Transverse colon (tissue), 4 donors: ENCODE results near the gene PFDN2. TPM values are rescaled to one million over a fixed set of nuclear protein-coding genes. Genes with fewer than 3 reads are reported as not detected.

Experiments
- DNase-seq: peaks from one replicate; pipeline ENCODE4 v3.0.0-alpha.2; 2019
- H3K27ac ChIP-seq, 4 donors: fragments of 200-600 bp; sonication (generic); 2 replicates each; pipeline ENCODE4 v1.5.1; 2016 to 2018; ENCODE audit warnings: inconsistent platforms in 4 of 4
- H3K27me3 ChIP-seq: fragments of 200-600 bp; sonication (generic); 2 replicates; pipeline ENCODE4 v1.5.1; 2017; ENCODE audit warnings: inconsistent platforms
- H3K36me3 ChIP-seq, 4 donors: fragments of 200-600 bp; sonication (generic); 2 replicates each; pipeline ENCODE4 v1.5.1; 2017 to 2019; ENCODE audit warnings: inconsistent platforms in 4 of 4
- H3K4me1 ChIP-seq, 4 donors: fragments of 200-600 bp; sonication (generic); 2 replicates each; pipeline ENCODE4 v1.5.1; 2017 to 2020; ENCODE audit warnings: inconsistent platforms in 4 of 4
- H3K4me3 ChIP-seq, 4 donors: fragments of 200-600 bp; sonication (generic); 1 replicate in 1 of 4; 2 replicates in 3 of 4; pipeline versions ENCODE4 v1.5.1 to v1.6.1; 2017 to 2019; ENCODE audit warnings: inconsistent platforms in 4 of 4
- H3K9me3 ChIP-seq, 2 donors: fragments of 200-600 bp; sonication (generic); 2 replicates each; pipeline ENCODE4 v1.5.1; 2017 to 2019; ENCODE audit warnings: inconsistent platforms in 2 of 2
- EP300 ChIP-seq: sonication (generic); formaldehyde crosslinking; IDR thresholded peaks from one replicate; pipeline ENCODE4 v1.6.1; 2017; ENCODE audit warnings: antibody characterized with exemption, low read depth
- POLR2A ChIP-seq: fragments of 450-650 bp; IDR thresholded peaks from one replicate; pipeline ENCODE4 v1.6.1; 2016; ENCODE audit warnings: antibody characterized with exemption, mild to moderate bottlenecking, moderate library complexity
- POLR2AphosphoS5 ChIP-seq, 3 donors: sonication (generic); formaldehyde crosslinking; IDR thresholded peaks; one replicate each; pipeline ENCODE4 v1.6.1; 2016; ENCODE audit warnings: antibody characterized with exemption in 3 of 3
- WGBS, 2 donors: methylation state at CpG; one replicate each; pipeline ENCODE4 v1.1.5; 2018; ENCODE audit warnings: low coverage in 1 of 2; 5-methylcytosine and 5-hydroxymethylcytosine counted together
- in situ Hi-C, 4 donors: fragments of 200-750 bp; cut with MboI; loops; one replicate each; pipeline versions ENCODE4 v1.15.0 to v1.15.1; 2017; ENCODE audit warnings: low sequenced_read_pairs in 3 of 4, low pct_ligation_motif_present in 1 of 4, low pct_unique_long_range_greater_than_20kb in 1 of 4
- intact Hi-C: fragments of 100-400 bp; cut with DNase I; formaldehyde crosslinking; loops from one replicate; pipeline ENCODE4 v1.15.1; 2023; ENCODE audit warnings: low total_unique reads
- total RNA-seq, 4 donors: library from RNA; depleted of rRNA; stranded (reverse); fragments of >200 nt; gene quantifications; one replicate each; pipeline ENCODE4 v1.1.0, GENCODE V29; 2016
- TF ChIP-seq, protein P1 (sequence below), 5 experiments: fragments of 200-600 bp in 3 of 5; fragments of 450-650 bp in 2 of 5; sonication (generic) in 3 of 5; IDR thresholded peaks; 1 replicate in 2 of 5; 2 replicates in 3 of 5; pipeline ENCODE4 v1.5.1; 2016 to 2017; ENCODE audit warnings: antibody characterized with exemption in 5 of 5, inconsistent platforms in 3 of 5, mild to moderate bottlenecking in 2 of 5, moderate library complexity in 1 of 5

The PFDN2 gene
- total RNA-seq, 4 donors from 2014 or later, result 28.9 to 70.5 (median 45.9) TPM

DNA sequence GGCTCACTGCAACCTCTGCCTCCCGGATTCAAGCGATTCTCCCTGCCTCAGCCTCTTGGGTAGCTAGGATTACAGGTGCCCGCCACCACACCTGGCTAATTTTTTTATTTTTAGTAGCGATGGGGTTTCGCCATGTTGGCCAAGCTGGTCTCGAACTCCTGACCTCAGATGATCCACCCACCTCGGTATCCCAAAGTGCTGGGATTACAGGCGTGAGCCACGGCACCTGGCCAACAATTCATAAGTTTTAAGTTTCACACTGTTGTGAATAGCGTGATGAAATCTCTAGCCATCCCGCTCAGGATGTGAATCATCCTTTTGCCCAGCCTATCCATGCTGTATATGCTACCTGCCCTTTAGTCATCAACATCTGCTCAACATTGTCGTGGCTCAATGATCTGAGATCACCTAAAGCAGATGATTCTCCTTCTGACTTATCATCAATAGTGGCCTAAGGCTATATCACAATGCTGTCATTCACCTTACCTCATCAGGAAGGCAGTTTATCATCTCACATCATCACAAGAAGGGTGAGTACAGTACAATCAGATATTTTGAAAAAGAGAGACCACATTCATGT lies 2.6 kb downstream of the PFDN2 start:
- Histone ChIP-seq H3K4me3 (no peak overlapping the region), H3K36me3 (no peaks in the 10 kb centered on the region), H3K27ac (no peak overlapping the region), H3K4me1 (peaks cover 26 to 64% (median 33%) of the 10 kb centered on the region in 4 donors), H3K27me3 (no peaks in the 10 kb centered on the region), H3K9me3 (no peaks in the 10 kb centered on the region)
- WGBS, 2 donors, result 72 to 91% methylated on average over 4 to 12 of the region's 12 CpGs
- in situ Hi-C loops (no loop called here), intact Hi-C loops (no loop called here)
- DNase-seq, result no peak
- TF ChIP-seq POLR2AphosphoS5 (IDR thresholded peaks at IDR 0.05), result no peak
- TF ChIP-seq EP300, result no peak

DNA sequence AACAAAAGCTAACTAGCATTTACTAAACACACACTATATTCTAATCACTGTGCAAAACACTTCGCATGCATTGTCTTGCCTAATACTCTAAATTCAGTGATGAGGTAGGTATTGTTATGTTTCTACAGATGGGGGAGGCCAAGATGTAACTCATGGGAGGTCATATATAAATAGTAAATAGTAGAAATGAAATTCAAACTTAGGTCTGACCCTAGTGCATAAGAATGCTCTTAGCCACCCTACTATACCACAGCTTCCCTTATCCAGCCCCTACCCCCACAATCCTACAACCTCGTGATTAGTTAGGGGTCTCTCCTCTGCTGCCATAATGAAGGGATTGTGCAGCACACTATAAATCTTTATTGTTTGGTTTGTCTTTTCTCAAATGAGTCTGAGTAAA lies 3.3 kb downstream of the PFDN2 start:
- TF ChIP-seq POLR2AphosphoS5 (IDR thresholded peaks at IDR 0.05), result no peak
- no peak for DNase-seq
- Histone ChIP-seq H3K27me3 (no peaks in the 10 kb centered on the region), H3K36me3 (no peaks in the 10 kb centered on the region), H3K27ac (no peak overlapping the region), H3K4me3 (no peak overlapping the region), H3K4me1 (peaks cover 22 to 58% (median 28%) of the 10 kb centered on the region in 4 donors), H3K9me3 (no peaks in the 10 kb centered on the region)
- in situ Hi-C loops, result no loop called here
- intact Hi-C loops, result no loop called here
- 77 to 83% methylated on average over 2 of the region's 2 CpGs for WGBS, 2 donors

- Histone ChIP-seq H3K27me3 (no peaks in the 10 kb centered on the region), H3K4me1 (peaks cover 16 to 51% (median 22%) of the 10 kb centered on the region in 4 donors), H3K36me3 (no peaks in the 10 kb centered on the region), H3K4me3 (no peak overlapping the region), H3K9me3 (no peaks in the 10 kb centered on the region), H3K27ac (no peak overlapping the region)
- intact Hi-C loops, result no loop called here
- DNase-seq, result no peak
- WGBS, 2 donors, result 83 to 85% methylated on average over 1 of the region's 1 CpG
- in situ Hi-C loops, result no loop called here
- TF ChIP-seq POLR2A (no peak), EP300 (no peak), POLR2AphosphoS5 (IDR thresholded peaks at IDR 0.05) (no peak)
- TF ChIP-seq, protein P1, sequence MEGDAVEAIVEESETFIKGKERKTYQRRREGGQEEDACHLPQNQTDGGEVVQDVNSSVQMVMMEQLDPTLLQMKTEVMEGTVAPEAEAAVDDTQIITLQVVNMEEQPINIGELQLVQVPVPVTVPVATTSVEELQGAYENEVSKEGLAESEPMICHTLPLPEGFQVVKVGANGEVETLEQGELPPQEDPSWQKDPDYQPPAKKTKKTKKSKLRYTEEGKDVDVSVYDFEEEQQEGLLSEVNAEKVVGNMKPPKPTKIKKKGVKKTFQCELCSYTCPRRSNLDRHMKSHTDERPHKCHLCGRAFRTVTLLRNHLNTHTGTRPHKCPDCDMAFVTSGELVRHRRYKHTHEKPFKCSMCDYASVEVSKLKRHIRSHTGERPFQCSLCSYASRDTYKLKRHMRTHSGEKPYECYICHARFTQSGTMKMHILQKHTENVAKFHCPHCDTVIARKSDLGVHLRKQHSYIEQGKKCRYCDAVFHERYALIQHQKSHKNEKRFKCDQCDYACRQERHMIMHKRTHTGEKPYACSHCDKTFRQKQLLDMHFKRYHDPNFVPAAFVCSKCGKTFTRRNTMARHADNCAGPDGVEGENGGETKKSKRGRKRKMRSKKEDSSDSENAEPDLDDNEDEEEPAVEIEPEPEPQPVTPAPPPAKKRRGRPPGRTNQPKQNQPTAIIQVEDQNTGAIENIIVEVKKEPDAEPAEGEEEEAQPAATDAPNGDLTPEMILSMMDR (IDR thresholded peaks at IDR 0.05), result no peak
These were observed 3.9 kb downstream of the PFDN2 start for GRCh38 chr1:161113915-161114314.

DNA sequence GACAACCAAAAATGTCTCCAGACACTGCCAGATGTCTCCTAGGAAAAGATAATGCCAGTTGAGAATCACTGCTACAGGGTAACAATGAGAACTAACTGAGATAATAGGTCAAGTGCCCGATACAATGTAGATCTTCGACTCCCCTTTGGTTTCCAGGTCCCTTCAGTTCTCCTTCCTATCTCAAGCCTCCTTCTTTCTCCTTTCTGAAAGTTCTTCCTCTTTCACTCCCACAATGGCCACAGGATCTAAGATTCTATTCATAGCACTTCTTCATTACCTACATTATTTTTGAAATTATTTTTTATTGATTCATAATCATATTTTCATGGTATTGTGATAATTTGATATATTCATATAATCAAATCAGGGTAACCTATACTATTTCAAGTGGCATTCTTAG lies 6.3 kb downstream of the PFDN2 start:
- DNase-seq, result no peak
- in situ Hi-C loops, result no loop called here
- H3K27ac ChIP-seq, result no peak overlapping the region
- 86% methylated on average over 2 of the region's 2 CpGs; no CpG with 5 or more reads in 1 of the 2 donors for WGBS, 2 donors
- H3K4me3 ChIP-seq, result no peak overlapping the region
- no peaks in the 10 kb centered on the region for H3K27me3 ChIP-seq
- no peaks in the 10 kb centered on the region for H3K36me3 ChIP-seq
- peaks cover 6 to 39% (median 9%) of the 10 kb centered on the region in 4 donors for H3K4me1 ChIP-seq
- intact Hi-C loops, result no loop called here
- TF ChIP-seq, protein P1 (IDR thresholded peaks at IDR 0.05), result no peak
- no peak for TF ChIP-seq EP300
- TF ChIP-seq POLR2A, result no peak
- TF ChIP-seq POLR2AphosphoS5 (IDR thresholded peaks at IDR 0.05), result no peak
- H3K9me3 ChIP-seq, result no peaks in the 10 kb centered on the region

DNA sequence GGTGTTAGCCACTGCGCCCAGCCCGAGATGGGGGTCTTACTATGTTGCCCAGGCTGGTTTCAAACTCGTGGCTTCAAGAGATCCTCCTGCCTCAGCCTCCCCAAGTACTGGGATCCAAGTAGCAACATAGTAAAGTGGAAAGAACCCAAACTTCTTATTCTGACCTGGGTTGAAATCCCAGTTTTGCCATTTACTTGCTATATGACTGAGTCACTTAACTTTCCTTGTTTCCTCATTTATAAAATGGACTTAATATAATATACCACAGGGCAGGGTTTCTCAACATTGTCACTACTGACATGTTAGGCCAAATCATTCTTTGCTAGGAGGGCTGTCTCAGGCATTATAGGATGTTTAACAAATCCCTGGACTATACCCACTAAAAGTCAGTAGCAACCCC lies 6.7 kb downstream of the PFDN2 start:
- Histone ChIP-seq H3K4me1 (peaks cover 3 to 35% (median 5%) of the 10 kb centered on the region in 4 donors), H3K27me3 (no peaks in the 10 kb centered on the region), H3K27ac (no peak overlapping the region), H3K9me3 (no peaks in the 10 kb centered on the region), H3K36me3 (no peaks in the 10 kb centered on the region), H3K4me3 (no peak overlapping the region)
- TF ChIP-seq POLR2A, result no peak
- TF ChIP-seq EP300, result no peak
- no peak for TF ChIP-seq POLR2AphosphoS5 (IDR thresholded peaks at IDR 0.05)
- TF ChIP-seq, protein P1 (IDR thresholded peaks at IDR 0.05), result no peak
- in situ Hi-C loops, result no loop called here
- intact Hi-C loops, result no loop called here
- WGBS, 2 donors, result 88% methylated on average over 3 of the region's 3 CpGs; no CpG with 5 or more reads in 1 of the 2 donors
- no peak for DNase-seq
